ENCODE data around the gene SYNE1. TPM values are rescaled to one million over a fixed set of nuclear protein-coding genes. Genes with fewer than 3 reads are reported as not detected.

Gene SYNE1
- total RNA-seq, 1 experiment from 2014 or later, result 6.5 TPM

GRCh38 chr6:152636021-152636608, 1.0 kb downstream of the SYNE1 start:
- ATAC-seq (peak; percentile 65), DNase-seq (ENCODE audit: low spot score) (peak; percentile 24)
- no peaks in the 10 kb centered on the region; the same call in 1 of the 2 replicates for H3K36me3 Mint-ChIP-seq
- peaks cover 21% of the 10 kb centered on the region for H3K4me1 Mint-ChIP-seq
- TF ChIP-seq NR2C2 (CRISPR knock-in tag; IDR thresholded peaks at IDR 0.05) (no peak), USF2 (CRISPR knock-in tag; IDR thresholded peaks at IDR 0.05) (no peak), CREB1 (CRISPR knock-in tag; IDR thresholded peaks at IDR 0.05) (no peak), SP1 (CRISPR knock-in tag; conservative IDR thresholded peaks at IDR 0.05) (no peak), ZNF532 (CRISPR knock-in tag; IDR thresholded peaks at IDR 0.05; ENCODE audit: borderline replicate concordance) (no peak), USF1 (CRISPR knock-in tag; IDR thresholded peaks at IDR 0.05) (no peak), JAZF1 (CRISPR knock-in tag; IDR thresholded peaks at IDR 0.05) (no peak), ELF4 (CRISPR knock-in tag; IDR thresholded peaks at IDR 0.05; ENCODE audit: low read depth) (no peak), SMAD3 (CRISPR knock-in tag; IDR thresholded peaks at IDR 0.05; ENCODE audit: borderline replicate concordance) (no peak), NR3C1 (CRISPR knock-in tag; conservative IDR thresholded peaks at IDR 0.05; ENCODE audit: low read depth) (no peak), CREM (CRISPR knock-in tag; IDR thresholded peaks at IDR 0.05) (no peak), STAT6 (CRISPR knock-in tag; conservative IDR thresholded peaks at IDR 0.05; ENCODE audit: low read depth) (no peak), ZNF121 (CRISPR knock-in tag; IDR thresholded peaks at IDR 0.05) (no peak), ZNF138 (CRISPR knock-in tag; conservative IDR thresholded peaks at IDR 0.05) (no peak), GRHL2 (CRISPR knock-in tag; IDR thresholded peaks at IDR 0.05; ENCODE audit: insufficient replicate concordance, severe bottlenecking) (no peak), ZNF263 (CRISPR knock-in tag; IDR thresholded peaks at IDR 0.05; ENCODE audit: low read depth) (no peak), FOXP4 (CRISPR knock-in tag; IDR thresholded peaks at IDR 0.05) (no peak), ZNF281 (CRISPR knock-in tag; IDR thresholded peaks at IDR 0.05) (no peak), ZNF512 (CRISPR knock-in tag; IDR thresholded peaks at IDR 0.05; ENCODE audit: borderline replicate concordance) (no peak), ATF3 (CRISPR knock-in tag; conservative IDR thresholded peaks at IDR 0.05) (no peak)
- CTCF ChIA-PET, result interaction anchor here (0.8 kb wide), 1 partner anchor 213 kb away, joined by 3 read pairs; no protein-coding TSS in a partner anchor
- H3K27ac Mint-ChIP-seq, result no peak overlapping the region
- POLR2A ChIA-PET, result no interaction called here
- peaks cover 46% of the 10 kb centered on the region for H3K27me3 Mint-ChIP-seq (ENCODE audit: low read depth)
- H3K4me3 Mint-ChIP-seq, result peak overlapping the region; percentile 92
- H3K9me3 Mint-ChIP-seq, result no peaks in the 10 kb centered on the region

All from WTC11 (cell line).